ENCODE data around the gene GTF3C5.

The GTF3C5 gene

DNA sequence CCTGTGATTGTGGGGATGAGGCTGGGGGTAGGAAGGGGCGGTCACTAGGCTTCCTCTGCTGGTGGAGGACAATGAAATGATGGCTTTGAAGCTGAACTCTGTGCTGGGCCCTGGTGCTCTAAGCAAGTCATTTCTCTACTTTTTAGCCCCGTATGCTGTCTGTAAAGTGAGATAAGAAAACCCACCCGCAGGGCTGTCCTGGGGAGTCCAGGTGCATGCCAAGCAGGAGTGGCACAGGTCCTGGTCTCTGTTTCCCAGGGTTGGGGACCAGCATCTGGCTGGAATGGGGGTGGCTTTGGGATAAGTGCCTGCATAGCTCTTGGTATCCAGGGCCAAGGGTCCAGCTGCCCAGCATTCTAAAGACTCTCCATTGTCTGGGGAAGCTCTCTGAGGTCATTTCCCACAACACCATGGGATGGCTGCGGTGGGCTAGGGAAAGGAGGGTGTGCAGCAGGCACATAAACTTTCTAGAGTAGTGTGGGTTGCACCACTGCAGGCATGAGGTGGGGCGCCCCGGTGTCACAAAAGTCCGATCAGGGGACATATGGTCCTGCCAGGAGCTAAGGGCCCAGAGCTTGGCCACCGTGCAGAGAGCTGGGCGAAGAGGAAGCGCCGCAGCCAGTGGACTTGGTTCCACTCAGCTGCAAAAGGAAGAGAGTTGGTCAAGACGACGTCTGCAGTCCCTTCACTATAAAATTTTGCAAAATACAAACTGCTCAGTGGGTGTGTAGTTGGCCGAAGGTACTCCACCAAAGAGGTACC lies 25.6 kb upstream of the GTF3C5 start (continued):
- TF ChIP-seq, protein P1, sequence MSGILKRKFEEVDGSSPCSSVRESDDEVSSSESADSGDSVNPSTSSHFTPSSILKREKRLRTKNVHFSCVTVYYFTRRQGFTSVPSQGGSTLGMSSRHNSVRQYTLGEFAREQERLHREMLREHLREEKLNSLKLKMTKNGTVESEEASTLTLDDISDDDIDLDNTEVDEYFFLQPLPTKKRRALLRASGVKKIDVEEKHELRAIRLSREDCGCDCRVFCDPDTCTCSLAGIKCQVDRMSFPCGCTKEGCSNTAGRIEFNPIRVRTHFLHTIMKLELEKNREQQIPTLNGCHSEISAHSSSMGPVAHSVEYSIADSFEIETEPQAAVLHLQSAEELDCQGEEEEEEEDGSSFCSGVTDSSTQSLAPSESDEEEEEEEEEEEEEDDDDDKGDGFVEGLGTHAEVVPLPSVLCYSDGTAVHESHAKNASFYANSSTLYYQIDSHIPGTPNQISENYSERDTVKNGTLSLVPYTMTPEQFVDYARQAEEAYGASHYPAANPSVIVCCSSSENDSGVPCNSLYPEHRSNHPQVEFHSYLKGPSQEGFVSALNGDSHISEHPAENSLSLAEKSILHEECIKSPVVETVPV (CRISPR knock-in tag; IDR thresholded peaks at IDR 0.05): no peak
- TF ChIP-seq BACH2 (CRISPR knock-in tag; IDR thresholded peaks at IDR 0.05; ENCODE audit: borderline replicate concordance): no peak
- no peak for TF ChIP-seq CREB5 (CRISPR knock-in tag; IDR thresholded peaks at IDR 0.05; ENCODE audit: low read depth)
- TF ChIP-seq TCF4 (CRISPR knock-in tag; IDR thresholded peaks at IDR 0.05; ENCODE audit: borderline replicate concordance): no peak
- no peak for TF ChIP-seq ZC3H10 (CRISPR knock-in tag; IDR thresholded peaks at IDR 0.05)

GRCh38 chr9:133005957-133006356 lies 24.8 kb upstream of the GTF3C5 start:
- ATAC-seq: no peak

More at GRCh38 chr9:133005957-133006356, 24.8 kb upstream of the GTF3C5 start:
- TF ChIP-seq RARB (CRISPR knock-in tag; IDR thresholded peaks at IDR 0.05) (no peak), GLIS3 (CRISPR knock-in tag; IDR thresholded peaks at IDR 0.05) (no peak), ZFP3 (CRISPR knock-in tag; IDR thresholded peaks at IDR 0.05) (no peak), PPARA (CRISPR knock-in tag; IDR thresholded peaks at IDR 0.05; ENCODE audit: borderline replicate concordance) (no peak), ZNF8 (CRISPR knock-in tag; IDR thresholded peaks at IDR 0.05) (no peak), CSDC2 (CRISPR knock-in tag; IDR thresholded peaks at IDR 0.05) (no peak), CREB5 (CRISPR knock-in tag; IDR thresholded peaks at IDR 0.05; ENCODE audit: low read depth) (no peak), OSR1 (CRISPR knock-in tag; IDR thresholded peaks at IDR 0.05) (no peak), ESRRG (CRISPR knock-in tag; IDR thresholded peaks at IDR 0.05) (no peak), ZFP30 (CRISPR knock-in tag; IDR thresholded peaks at IDR 0.05) (no peak), TSHZ2 (CRISPR knock-in tag; IDR thresholded peaks at IDR 0.05) (no peak), ZNF565 (CRISPR knock-in tag; conservative IDR thresholded peaks at IDR 0.05; ENCODE audit: low read depth) (no peak), ARNTL (CRISPR knock-in tag; IDR thresholded peaks at IDR 0.05; ENCODE audit: borderline replicate concordance, low read depth) (no peak), TOX (CRISPR knock-in tag; IDR thresholded peaks at IDR 0.05; ENCODE audit: borderline replicate concordance) (no peak), PATZ1 (CRISPR knock-in tag; IDR thresholded peaks at IDR 0.05; ENCODE audit: borderline replicate concordance) (no peak), BACH2 (CRISPR knock-in tag; IDR thresholded peaks at IDR 0.05; ENCODE audit: borderline replicate concordance) (no peak), ZNF70 (CRISPR knock-in tag; IDR thresholded peaks at IDR 0.05) (no peak)
- TF ChIP-seq, protein P1 (CRISPR knock-in tag; IDR thresholded peaks at IDR 0.05): no peak
- TF ChIP-seq, protein P2, sequence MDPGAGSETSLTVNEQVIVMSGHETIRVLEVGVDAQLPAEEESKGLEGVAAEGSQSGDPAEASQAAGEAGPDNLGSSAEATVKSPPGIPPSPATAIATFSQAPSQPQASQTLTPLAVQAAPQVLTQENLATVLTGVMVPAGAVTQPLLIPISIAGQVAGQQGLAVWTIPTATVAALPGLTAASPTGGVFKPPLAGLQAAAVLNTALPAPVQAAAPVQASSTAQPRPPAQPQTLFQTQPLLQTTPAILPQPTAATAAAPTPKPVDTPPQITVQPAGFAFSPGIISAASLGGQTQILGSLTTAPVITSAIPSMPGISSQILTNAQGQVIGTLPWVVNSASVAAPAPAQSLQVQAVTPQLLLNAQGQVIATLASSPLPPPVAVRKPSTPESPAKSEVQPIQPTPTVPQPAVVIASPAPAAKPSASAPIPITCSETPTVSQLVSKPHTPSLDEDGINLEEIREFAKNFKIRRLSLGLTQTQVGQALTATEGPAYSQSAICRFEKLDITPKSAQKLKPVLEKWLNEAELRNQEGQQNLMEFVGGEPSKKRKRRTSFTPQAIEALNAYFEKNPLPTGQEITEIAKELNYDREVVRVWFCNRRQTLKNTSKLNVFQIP (CRISPR knock-in tag; IDR thresholded peaks at IDR 0.05; ENCODE audit: borderline replicate concordance, low read depth): no peak

Measured in SK-N-SH treated with all-trans-retinoic acid at 6 μM for 48 hours (cell line).